Fibroblast of skin of abdomen (primary cell): ENCODE measurements around the gene SLC24A3. TPM values are rescaled to one million over a fixed set of nuclear protein-coding genes. Genes with fewer than 3 reads are reported as not detected.

ENCODE experiments used
- DNase-seq: peaks from one replicate; pipeline ENCODE4 v3.0.0-alpha.2; 2013
- polyA plus RNA-seq, 2 experiments: library from polyadenylated mRNA; unstranded; fragments of 120-200 nt; gene quantifications; one replicate each; pipeline ENCODE4 v1.2.1, GENCODE V29; 2013; ENCODE audit not compliant: insufficient read length in 2 of 2

SLC24A3 gene
- polyA plus RNA-seq (2013, experiment 1 of 2; ENCODE audit: insufficient read length) = 0.39 TPM
- polyA plus RNA-seq (2013, experiment 2 of 2; ENCODE audit: insufficient read length) = 0.40 TPM

DNA sequence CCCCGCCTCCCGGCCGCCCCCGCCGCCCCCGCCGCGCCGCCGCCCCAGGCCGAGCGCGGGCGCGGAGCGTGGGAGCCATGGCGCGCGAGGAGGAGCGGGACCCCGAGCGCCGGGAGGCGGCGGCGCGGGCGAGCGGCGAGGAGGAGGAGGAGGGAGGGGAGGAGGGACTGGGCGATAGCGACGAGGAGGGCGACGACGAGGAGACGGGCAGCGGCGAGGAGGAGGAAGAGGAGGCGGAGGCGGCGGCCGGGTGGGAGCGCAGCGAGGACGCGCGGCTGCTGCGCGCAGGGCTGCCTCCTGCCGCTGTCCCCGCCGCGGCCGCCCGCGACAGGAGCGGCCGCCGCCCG, at the start of gene SLC24A3:
SLC24A3 (plus strand) TSS at position 174 of the 347 bp plus-strand sequence.
- no peak for DNase-seq

DNA sequence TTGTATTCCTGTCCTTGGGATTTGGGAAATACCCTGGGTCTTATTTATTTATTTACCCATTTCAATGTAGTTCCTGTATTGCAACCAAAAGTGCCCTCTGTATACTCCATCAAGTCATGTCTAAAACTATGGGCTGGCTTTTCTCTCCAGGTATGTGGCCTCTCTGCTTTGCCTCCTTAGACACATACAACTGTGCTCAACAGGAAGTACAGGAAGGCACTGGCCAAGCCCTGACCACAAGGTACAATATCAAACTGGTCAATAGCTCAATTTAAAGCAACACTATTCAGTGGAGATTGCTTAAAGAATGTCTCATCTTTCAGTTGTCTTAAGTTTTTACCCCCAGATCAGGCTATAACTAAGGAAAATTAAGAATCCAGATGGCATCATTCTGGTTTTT, 42.3 kb upstream of the SLC24A3 start:
- DNase-seq = no peak

DNA sequence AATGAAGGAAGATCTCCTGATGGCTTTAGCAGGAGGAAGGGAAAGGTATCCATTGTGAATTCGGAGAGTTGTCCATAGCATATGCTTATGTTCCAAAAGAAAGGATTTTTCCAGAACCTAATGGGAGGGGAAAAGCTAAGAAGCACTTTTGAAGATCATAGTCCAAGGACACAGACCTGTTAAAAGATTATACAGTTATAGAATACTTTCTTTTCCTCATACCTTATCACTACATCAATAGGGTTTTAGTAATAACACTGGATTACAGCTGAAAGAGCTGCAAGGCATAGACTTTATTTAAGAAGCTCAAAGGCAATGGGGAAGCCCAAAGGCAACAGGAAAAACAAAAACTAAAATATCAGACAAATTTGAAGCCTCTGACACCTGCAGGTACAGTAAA, 39.8 kb upstream of the SLC24A3 start:
- DNase-seq = no peak

DNA sequence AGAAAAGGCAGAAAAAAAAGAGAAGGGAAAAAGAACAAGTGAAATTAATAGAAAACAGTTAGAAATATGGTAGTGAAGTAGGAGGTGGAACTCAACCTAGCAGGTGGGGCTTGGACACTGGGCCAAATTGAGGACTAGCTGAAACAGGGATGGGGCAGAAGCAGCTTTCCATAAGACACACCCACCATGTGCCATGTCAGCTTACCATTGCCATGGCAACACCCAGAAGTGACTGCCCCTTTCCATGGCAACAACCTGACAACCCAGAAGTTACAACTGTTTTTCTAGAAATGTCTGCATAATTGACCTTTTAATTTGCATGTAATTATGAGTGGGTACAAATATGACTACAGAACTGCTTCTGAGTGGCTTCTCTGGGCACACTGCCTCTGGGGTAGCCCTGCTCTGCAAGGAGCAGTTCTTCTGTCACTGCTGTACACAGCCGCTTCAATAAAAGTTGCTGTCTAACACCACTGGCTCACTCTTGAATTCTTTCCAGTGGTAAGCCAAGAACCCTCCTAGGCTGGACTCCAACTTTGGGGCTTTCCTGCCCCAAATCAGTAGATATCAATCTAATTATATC, 35.9 kb upstream of the SLC24A3 start:
- no peak for DNase-seq

DNA sequence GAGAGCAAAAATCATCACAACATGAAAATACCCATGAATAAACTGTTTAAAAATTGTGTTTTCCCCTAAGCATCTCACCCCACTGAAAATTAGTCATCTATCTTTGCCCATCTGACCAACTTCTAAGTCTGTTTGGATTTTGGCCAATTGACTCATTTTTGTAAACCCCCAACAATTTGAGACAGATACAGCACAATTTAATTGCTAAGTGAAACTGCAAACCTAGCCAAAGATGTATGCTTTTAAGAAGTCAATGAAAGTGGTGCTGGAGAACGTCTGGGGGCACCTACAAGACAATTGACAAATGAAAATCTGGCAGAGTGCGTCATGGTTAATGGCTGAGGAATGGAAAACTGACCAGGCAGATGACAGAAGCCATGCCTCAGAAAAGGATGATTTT, 30.9 kb upstream of the SLC24A3 start:
- DNase-seq = no peak

DNA sequence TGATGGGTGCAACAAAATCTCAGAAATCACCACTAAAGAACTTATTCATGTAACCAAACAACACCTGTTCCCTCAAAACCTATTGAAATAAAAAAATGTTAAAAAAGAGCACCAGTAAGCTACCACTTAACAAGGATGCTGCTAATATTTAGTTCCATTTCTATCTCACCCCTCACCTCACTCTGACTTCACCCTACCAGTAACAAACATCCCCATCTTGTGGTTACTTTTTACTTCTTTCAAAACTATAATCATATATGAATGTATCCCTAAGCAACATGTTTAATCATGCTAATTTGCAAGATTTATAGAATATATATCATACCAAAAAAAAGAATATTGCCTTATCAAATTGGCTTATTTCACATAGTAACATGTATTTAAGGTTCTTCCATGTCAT, 27.4 kb upstream of the SLC24A3 start:
- no peak for DNase-seq

DNA sequence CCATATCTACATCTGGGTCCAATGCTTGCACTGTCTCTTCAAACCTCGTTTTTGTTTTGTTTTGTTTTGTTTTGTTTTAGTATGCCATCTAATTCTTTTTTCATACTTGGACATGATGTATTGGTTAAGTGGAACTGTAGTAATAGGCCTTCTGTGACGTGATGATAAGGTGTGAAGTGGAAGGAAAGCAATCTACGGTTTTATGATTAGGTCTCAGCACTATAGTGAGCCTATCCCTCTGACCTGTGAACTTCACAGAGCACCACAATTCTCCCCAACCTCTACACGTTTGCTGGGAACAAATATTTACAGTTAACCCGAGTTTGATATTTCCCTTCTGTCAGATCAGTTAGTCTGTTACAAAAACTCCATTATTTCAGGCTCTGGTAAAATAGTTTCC, 19.1 kb upstream of the SLC24A3 start:
- DNase-seq = no peak

DNA sequence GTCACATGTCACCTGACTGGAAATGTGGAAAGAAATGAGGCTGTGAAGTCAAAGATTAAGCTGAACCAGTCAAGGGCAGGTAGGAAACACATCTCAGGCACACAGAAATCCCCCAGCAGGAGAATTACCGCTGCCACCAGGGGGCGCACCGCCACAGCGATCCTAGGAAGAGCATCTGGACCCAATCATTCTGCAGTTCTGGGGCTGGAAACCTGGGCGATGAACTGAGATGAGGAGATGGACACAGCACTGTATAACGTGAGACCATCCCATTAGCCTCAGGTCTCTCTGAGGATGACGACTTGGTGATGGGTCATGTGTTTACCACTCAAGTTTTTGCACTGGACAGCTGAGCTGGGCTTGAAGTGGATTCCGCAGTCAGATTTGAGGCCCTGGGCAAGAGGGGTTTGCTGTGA, 6.5 kb upstream of the SLC24A3 start:
- peak; percentile 42 for DNase-seq

DNA sequence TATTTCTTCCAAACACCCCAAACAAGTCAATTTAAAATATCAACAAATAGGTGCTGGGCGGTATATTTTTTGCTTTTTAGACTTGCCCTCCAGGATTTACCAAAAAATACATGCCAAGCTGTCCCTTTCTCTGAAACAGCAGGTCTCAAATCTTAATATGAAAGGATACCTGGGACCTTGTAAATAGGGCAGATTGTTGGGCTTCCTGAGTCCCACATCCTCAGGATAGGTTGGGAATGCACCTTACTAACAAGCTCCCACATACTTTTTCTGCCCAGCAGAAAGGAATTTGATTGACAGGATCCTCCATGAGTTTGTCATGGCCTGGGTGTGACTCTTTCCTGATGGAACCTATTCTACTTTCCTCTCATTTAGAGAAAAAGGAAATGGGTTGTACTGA, 4.9 kb upstream of the SLC24A3 start:
- no peak for DNase-seq

DNA sequence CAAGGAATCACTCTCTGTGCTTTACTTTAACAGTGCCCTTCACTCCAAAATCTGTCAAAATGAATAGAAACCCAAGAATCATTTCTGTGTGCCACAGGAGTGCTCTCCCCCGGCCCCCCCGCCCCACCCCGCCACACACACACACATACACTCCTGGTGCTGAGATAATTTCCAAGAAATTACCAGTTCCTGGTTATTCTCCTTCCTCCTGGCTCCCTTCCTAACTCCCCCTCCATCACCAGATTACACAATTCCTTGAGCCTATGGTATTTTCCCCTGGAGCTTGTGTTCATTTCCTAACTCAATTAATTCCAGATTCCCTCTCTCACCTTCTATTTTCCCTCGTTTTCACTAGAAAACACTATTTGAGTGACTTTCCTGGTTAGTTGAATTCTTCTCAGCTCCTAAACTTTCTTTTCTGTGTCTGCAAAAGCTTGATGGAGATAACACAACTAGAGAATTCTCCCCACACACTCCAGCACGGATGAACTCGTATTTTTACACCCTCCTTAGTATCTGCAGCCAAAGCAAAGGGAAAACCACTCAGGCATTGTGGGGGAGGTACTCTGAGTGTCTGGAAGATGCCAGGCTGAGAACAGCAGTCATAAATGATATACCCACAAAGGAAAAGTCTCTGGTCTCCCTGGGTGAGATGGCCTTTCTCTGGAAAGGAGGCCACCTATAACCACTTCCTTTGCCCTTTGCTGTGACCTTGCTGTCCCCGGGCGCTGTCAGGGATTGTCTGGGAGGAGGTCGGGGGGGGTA, 1.9 kb upstream of the SLC24A3 start:
- DNase-seq = peak; percentile 48

DNA sequence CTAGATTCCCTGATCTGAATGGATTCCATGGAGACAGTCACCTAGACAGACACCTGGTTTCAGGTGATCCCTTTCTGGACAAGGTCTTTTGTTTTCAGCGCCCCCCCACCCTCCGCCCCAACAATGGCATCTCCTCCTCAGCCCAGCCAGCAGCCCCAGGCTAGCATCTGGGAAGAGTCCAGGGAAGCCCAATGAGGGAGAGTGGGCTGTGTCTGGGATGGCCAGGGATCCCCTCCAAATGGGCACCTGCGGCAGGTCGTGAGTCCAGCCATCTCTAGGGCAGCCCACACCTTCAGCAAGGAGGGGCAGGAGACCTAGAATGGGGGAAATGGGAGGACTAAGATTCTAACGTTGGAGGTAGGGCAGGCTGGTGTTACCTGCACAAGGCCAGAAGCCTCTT, 1.2 kb upstream of the SLC24A3 start:
- no peak for DNase-seq

DNA sequence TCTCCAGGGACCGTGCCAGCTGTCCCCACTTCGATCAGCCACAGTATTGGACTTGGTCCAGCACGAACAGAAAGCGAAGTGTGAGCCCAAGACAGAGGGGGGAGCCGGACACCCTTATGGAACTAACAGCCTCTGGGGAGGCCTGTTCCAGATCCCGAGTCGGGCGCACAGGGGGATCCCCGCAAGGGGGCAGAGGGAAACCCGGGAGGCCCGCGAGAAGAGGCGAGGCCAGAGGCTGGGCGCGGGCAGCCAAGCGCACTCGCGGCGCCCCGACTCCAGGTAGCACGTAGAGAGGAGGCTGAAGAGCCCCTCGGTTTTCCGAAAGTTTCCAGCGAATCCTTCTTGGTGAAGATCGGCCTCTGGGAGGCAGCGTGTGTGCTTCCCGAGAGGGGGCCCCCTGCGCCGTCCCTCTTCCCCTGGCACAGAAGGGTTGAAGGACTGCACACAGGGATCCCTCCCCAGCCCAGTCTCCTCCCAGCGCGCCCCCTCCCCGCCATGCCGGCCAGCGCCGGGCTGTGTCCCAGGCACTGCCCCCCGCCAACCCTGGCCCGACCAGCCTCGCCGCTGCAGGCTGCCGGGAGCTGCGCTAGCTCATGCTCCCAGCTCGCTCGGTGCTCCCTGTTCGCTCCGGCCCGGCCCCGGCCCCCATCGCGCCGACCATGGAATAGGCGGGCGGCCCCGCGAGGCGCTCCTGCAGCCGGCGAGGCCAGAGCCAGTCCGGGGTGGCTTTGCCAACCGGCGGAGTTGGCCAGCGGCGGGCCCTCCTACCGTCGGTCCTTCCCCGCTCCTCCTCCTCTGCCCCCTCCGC, 577 bp upstream of the SLC24A3 start:
- DNase-seq = peak; percentile 4

DNA sequence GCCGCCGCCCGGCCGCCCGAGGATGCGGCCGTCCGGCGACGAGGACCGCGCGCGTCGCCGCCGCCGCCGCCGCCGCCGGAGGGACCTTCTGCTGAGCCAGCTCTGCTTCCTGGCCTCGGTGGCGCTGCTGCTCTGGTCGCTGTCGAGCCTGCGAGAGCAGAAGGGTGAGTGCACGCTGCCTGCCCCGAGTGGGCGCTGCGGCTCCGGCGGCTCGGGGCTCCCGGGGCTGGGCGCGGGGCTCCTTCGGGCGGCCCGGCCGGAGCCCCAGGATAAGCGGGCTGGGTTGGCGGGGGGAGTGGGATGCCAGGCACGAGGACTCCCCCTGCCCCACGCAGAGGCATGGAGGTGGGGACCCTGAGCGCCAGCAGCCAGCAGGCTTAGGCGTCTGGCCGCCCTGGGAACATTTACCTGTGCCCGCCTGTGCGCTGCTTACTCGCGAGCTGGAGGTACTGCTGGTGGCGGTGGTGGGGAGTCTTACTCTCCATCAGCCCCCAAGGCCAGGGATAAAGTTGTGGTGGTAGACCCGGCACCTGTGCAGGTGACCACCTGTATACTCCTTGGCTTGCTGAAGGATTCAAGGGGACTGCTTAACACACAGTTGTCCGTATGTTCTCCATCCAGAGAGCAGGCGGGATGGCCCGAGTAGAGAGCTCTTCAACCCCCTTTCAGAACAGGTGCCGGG, 520 bp downstream of the SLC24A3 start:
- DNase-seq = peak; percentile 29

DNA sequence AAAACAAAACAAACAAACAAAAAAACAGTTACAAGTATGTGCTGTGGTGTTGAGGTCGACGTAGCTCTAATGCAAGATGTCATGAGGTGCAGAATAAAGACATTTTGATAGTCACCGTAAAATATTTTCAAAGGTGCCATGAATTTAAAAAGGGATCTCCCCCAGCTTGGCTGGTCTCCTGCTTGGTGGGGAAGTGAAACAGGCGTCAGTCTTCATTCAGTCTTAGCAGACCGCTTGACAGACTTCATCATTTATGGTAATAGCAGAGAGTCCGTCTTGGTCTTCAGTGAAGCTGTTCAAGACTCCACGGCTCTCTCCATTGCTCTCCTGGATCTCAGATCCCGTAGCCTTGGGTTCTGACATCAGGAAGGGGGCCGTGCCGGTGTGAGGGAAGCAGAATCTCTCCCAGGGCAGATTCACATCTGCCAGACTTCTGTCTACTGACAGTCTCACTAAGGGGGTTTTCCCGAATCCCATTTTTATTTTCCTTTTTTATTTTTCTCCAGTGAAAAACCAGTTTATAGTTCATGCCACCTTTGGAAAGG, 1.6 kb downstream of the SLC24A3 start:
- DNase-seq = no peak

DNA sequence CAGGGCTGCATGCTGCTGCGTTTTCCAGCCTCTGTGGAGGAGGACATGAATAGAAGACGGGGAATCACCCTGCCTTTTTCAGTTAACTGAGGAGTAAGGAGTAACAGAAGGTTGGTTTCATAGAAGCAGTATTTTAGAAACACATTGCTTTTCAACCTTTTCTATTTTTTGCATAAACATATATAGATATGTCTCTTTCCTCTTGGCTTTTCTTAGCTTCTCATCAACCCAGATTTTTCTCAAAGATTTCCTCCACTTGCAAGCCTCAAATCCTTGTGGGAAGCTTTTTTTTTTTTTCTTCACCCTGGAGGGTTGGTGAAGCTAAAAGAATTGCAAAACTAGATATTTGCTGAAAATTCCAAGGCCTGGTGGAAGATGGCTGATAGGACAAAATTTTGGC, 6.0 kb downstream of the SLC24A3 start:
- DNase-seq = no peak

DNA sequence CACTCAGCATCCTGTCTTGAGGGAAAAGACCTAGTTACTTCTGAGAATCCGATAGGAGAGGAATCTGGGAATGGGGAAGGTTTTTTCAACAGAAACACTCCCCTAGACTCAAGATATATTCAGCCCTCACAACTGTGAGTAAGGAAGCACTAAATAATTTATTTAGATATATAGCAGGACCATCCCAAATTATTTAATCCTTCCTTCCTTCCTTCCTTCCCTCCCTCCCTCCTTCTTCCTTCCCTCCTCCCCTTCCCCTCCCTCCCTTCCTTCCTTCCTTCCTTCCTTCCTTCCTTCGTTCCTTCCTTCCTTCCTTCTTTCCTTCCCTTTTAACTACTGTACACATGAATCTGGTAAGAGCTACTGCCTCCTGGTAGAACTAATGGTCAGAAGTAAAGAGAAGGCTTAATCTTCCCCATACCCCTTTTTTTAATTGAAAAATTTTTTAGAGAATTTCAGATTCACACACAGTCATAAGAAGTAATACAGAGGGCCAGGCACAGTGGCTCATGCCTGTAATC, 10.1 kb downstream of the SLC24A3 start:
- no peak for DNase-seq

DNA sequence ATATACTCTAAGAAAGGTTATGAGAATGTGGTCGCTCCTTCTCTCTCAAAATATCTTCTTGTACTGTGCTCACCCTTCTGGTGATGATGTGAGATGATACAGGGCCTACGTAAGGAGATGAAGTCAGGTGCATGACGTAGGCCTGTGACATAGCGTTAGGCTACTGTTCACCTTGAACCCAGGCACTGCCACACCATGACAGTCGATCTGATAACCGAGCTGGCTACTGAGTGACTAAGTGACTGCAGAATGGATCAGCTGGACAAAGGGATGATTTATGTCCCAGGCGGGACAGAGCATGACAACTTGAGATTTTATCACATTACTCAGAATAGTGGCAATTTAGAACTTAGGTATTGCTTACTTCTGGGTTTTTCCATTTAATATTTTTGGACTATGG, 11.2 kb downstream of the SLC24A3 start:
- DNase-seq = no peak

DNA sequence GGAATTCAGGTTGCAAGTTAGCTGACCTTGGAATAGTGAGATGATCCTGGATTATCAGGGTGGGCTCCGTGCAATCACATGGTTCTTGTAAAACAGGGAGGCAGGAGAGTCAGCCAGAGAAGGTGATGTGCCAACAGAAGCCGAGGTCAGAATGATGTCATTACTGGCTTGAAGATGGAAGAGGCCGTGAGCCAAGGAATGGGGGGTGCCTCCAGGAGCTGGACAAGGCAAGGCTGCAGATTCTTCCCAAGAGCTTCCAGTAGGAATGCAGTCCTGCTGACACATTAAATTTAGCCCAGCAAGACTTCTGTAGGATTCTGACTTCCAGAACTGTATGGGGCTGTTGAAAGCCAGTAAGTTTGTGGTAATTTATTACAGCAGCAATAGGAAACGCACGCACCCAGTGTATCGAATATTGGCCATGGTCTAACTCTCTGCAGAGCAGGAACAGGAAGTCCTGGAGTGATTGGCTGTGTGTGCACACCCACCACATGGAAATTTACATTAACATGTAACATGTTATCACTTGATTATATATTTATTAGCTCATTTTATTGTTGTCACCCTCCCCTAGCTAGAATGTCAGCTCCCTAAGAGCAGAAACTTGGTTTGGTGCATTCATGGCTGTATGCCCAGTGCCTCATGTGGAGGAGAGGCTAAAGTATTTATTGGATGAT, 19.1 kb downstream of the SLC24A3 start:
- no peak for DNase-seq

DNA sequence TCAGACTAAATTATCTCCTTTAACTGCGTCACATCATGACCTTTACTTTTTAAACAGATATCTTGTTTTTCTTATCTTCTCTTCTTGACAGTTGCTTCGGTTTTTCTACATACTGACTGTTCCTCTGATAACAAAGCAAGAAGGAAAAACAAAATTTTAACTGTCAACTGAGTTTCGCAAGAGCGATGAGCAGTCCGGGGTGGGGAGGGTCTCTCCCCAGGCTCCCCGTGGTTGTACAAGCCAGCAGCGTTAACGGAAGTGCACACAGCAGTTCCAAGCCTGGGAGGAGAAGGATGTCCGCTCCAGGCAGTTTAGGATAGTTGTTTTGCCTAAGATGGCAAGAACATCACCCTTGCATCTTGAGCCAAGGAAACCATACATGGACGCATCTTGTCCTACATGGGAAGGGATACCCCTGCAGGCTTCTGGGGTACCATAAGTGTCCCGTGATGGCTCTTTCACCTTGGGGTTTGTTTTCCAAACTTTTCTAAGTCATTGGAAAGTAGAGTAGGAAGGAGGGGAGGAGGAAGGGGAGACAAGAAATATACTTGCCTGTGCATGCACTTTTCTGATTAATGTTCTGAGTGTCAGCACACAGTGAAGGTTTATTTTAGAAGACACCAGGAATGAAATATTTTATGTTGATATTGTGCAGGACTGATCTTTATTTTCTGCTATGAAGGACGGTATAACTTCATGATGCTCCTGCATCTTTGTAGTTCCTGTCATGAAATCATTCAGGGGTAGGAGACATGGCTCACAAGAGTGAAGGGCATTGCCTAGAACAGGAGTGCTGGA, 20.8 kb downstream of the SLC24A3 start:
- no peak for DNase-seq

DNA sequence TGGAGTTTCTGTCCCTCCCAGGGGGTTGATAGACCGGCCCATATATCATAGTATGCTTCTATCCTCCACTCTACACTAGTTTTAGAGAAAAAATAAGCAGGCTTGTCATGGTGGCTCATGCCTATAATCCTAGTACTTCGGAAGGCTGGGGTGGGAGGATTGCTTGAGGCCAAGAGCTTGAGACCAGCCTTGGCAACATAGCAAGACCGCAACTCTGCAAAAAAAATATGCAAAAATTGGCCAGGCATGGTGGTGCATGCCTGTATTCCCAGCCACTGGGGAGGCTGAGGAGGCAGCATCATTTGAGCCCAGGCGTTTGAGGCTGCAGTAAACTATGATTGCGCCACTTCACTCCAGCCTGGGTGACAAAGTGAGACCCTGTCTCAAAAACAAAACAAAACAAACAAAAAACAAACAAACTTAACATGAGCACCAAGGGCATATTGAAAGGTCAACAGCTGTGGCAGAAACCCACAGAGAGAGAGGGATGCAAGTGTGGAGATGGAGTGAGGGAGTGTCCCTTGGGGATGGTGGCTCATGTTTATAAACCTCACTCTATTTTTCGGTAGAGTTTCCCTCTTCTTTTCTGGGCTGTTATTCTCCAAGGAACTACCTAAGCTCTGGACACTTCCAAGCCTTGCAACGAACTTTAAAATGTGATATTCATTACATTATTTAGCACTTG, 24.1 kb downstream of the SLC24A3 start:
- DNase-seq = no peak
